Testis (tissue), 2 donors: ENCODE data around the gene C2CD3.

Source experiments
- CTCF ChIP-seq, 3 experiments: fragments of 450-650 bp in 2 of 3; fragments of 200-600 bp in 1 of 3; sonication (generic) in 1 of 3; IDR thresholded peaks; one replicate each; pipeline ENCODE4 v1.5.1; 2016 to 2019; ENCODE audit warnings: antibody characterized with exemption in 3 of 3, mild to moderate bottlenecking in 2 of 3, moderate library complexity in 1 of 3
- POLR2A ChIP-seq: fragments of 450-650 bp; IDR thresholded peaks from one replicate; pipeline ENCODE4 v1.6.1; 2017; ENCODE audit warnings: antibody characterized with exemption, mild to moderate bottlenecking, moderate library complexity

GRCh38 chr11:73995731-73996130 is 175.1 kb downstream of the C2CD3 start:
- no peak for TF ChIP-seq CTCF (IDR thresholded peaks at IDR 0.05)
- no peak for TF ChIP-seq POLR2A
